ENCODE data around the gene ANKRD63.

DNA sequence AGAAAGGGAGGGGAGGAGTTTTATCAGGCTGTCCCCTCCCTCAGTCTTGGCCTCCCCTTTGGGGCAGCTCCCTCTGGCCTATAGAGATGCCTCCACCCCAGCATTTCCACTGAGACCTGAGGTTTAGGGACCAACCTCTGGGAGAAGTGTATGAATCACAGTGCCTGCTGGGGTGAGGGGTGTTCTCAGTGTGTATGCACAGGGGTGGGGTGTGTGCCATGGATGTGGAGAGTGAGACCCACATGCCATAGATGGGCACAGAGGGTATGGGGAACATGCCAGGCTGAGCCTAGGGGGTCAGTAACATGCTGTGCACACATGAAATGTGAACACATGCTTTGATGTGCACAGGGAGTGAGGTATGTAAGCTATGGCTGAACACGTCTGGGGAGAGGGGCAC lies 12.4 kb upstream of the ANKRD63 start:
- TF ChIP-seq, protein P1, sequence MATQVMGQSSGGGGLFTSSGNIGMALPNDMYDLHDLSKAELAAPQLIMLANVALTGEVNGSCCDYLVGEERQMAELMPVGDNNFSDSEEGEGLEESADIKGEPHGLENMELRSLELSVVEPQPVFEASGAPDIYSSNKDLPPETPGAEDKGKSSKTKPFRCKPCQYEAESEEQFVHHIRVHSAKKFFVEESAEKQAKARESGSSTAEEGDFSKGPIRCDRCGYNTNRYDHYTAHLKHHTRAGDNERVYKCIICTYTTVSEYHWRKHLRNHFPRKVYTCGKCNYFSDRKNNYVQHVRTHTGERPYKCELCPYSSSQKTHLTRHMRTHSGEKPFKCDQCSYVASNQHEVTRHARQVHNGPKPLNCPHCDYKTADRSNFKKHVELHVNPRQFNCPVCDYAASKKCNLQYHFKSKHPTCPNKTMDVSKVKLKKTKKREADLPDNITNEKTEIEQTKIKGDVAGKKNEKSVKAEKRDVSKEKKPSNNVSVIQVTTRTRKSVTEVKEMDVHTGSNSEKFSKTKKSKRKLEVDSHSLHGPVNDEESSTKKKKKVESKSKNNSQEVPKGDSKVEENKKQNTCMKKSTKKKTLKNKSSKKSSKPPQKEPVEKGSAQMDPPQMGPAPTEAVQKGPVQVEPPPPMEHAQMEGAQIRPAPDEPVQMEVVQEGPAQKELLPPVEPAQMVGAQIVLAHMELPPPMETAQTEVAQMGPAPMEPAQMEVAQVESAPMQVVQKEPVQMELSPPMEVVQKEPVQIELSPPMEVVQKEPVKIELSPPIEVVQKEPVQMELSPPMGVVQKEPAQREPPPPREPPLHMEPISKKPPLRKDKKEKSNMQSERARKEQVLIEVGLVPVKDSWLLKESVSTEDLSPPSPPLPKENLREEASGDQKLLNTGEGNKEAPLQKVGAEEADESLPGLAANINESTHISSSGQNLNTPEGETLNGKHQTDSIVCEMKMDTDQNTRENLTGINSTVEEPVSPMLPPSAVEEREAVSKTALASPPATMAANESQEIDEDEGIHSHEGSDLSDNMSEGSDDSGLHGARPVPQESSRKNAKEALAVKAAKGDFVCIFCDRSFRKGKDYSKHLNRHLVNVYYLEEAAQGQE (IDR thresholded peaks at IDR 0.05; ENCODE audit: insufficient read depth in 1 of 2, low read depth in 2 of 2, low read length in 1 of 2): no peak
- TF ChIP-seq, protein P2, sequence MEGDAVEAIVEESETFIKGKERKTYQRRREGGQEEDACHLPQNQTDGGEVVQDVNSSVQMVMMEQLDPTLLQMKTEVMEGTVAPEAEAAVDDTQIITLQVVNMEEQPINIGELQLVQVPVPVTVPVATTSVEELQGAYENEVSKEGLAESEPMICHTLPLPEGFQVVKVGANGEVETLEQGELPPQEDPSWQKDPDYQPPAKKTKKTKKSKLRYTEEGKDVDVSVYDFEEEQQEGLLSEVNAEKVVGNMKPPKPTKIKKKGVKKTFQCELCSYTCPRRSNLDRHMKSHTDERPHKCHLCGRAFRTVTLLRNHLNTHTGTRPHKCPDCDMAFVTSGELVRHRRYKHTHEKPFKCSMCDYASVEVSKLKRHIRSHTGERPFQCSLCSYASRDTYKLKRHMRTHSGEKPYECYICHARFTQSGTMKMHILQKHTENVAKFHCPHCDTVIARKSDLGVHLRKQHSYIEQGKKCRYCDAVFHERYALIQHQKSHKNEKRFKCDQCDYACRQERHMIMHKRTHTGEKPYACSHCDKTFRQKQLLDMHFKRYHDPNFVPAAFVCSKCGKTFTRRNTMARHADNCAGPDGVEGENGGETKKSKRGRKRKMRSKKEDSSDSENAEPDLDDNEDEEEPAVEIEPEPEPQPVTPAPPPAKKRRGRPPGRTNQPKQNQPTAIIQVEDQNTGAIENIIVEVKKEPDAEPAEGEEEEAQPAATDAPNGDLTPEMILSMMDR (IDR thresholded peaks at IDR 0.05): no peak
- TF ChIP-seq TCF7L2 (IDR thresholded peaks at IDR 0.05; ENCODE audit: low read depth, low read length) (no peak), POLR2AphosphoS5 (IDR thresholded peaks at IDR 0.05; ENCODE audit: low read depth, low read length) (no peak), SIN3A (IDR thresholded peaks at IDR 0.05; ENCODE audit: borderline replicate concordance, insufficient read depth, low read depth, low read length) (no peak)
